ENCODE results near the gene PPP1R14C.

PPP1R14C gene

GRCh38 chr6:150156460-150156859, 13.6 kb downstream of the PPP1R14C start:
- TF ChIP-seq TCF12 (IDR thresholded peaks at IDR 0.05; ENCODE audit: low read depth): no peak

- no peak for TF ChIP-seq USF1 (IDR thresholded peaks at IDR 0.05)
- TF ChIP-seq FOXM1 (IDR thresholded peaks at IDR 0.05; ENCODE audit: borderline replicate concordance, low read depth): no peak
- no peak for TF ChIP-seq ZBTB7A (IDR thresholded peaks at IDR 0.05; ENCODE audit: low read depth)
- no peak for TF ChIP-seq REST (IDR thresholded peaks at IDR 0.05; ENCODE audit: low read depth)
- no peak for TF ChIP-seq MAX (IDR thresholded peaks at IDR 0.05)
- no peak for TF ChIP-seq TAF1 (IDR thresholded peaks at IDR 0.05; ENCODE audit: low read depth)
Measured at GRCh38 chr6:150157081-150157480, 14.2 kb downstream of the PPP1R14C start.

- TF ChIP-seq TAF1 (IDR thresholded peaks at IDR 0.05; ENCODE audit: low read depth) (no peak), EGR1 (IDR thresholded peaks at IDR 0.05) (no peak), EP300 (IDR thresholded peaks at IDR 0.05; ENCODE audit: borderline replicate concordance) (no peak), CEBPB (IDR thresholded peaks at IDR 0.05) (no peak), ZBTB7A (IDR thresholded peaks at IDR 0.05; ENCODE audit: low read depth) (no peak), TEAD4 (IDR thresholded peaks at IDR 0.05) (no peak), YY1 (IDR thresholded peaks at IDR 0.05; ENCODE audit: low read depth) (no peak), TCF12 (IDR thresholded peaks at IDR 0.05; ENCODE audit: low read depth) (no peak), CREB1 (IDR thresholded peaks at IDR 0.05; ENCODE audit: low read depth) (no peak)
Measured at GRCh38 chr6:150159757-150160156, 16.9 kb downstream of the PPP1R14C start.

GRCh38 chr6:150163970-150164369, 21.1 kb downstream of the PPP1R14C start:
- TF ChIP-seq ZBTB7A (IDR thresholded peaks at IDR 0.05; ENCODE audit: low read depth) (no peak), CREB1 (IDR thresholded peaks at IDR 0.05; ENCODE audit: low read depth) (no peak), TCF12 (IDR thresholded peaks at IDR 0.05; ENCODE audit: low read depth) (no peak), RAD21 (IDR thresholded peaks at IDR 0.05; ENCODE audit: low read depth) (no peak), USF1 (IDR thresholded peaks at IDR 0.05) (no peak), TEAD4 (IDR thresholded peaks at IDR 0.05) (no peak), CEBPB (IDR thresholded peaks at IDR 0.05) (no peak), FOXM1 (IDR thresholded peaks at IDR 0.05; ENCODE audit: borderline replicate concordance, low read depth) (no peak), REST (IDR thresholded peaks at IDR 0.05; ENCODE audit: low read depth) (no peak), YY1 (IDR thresholded peaks at IDR 0.05; ENCODE audit: low read depth) (no peak)

GRCh38 chr6:150165020-150165702, 22.3 kb downstream of the PPP1R14C start:
- no peak for TF ChIP-seq FOXM1 (IDR thresholded peaks at IDR 0.05; ENCODE audit: borderline replicate concordance, low read depth)

- TF ChIP-seq ZBTB7A (IDR thresholded peaks at IDR 0.05; ENCODE audit: low read depth) (no peak), TCF12 (IDR thresholded peaks at IDR 0.05; ENCODE audit: low read depth) (no peak), USF1 (IDR thresholded peaks at IDR 0.05) (no peak), EP300 (IDR thresholded peaks at IDR 0.05; ENCODE audit: borderline replicate concordance) (no peak), RAD21 (IDR thresholded peaks at IDR 0.05; ENCODE audit: low read depth) (no peak), TEAD4 (IDR thresholded peaks at IDR 0.05) (no peak), MAX (IDR thresholded peaks at IDR 0.05) (no peak), FOXM1 (IDR thresholded peaks at IDR 0.05; ENCODE audit: borderline replicate concordance, low read depth) (no peak), NFIC (IDR thresholded peaks at IDR 0.05) (no peak), EGR1 (IDR thresholded peaks at IDR 0.05) (no peak), TAF1 (IDR thresholded peaks at IDR 0.05; ENCODE audit: low read depth) (no peak), REST (IDR thresholded peaks at IDR 0.05; ENCODE audit: low read depth) (no peak), YY1 (IDR thresholded peaks at IDR 0.05; ENCODE audit: low read depth) (no peak), CEBPB (IDR thresholded peaks at IDR 0.05) (no peak), CREB1 (IDR thresholded peaks at IDR 0.05; ENCODE audit: low read depth) (no peak)
Measured at GRCh38 chr6:150167479-150167873, 24.6 kb downstream of the PPP1R14C start.

Data from Ishikawa (cell line).